IMR-90 (cell line): ENCODE measurements around the gene MIB1. TPM values are rescaled to one million over a fixed set of nuclear protein-coding genes. Genes with fewer than 3 reads are reported as not detected.

Source experiments
- ATAC-seq: fragments of 200-7000 bp; cut with Tn5 transposase; 2 replicates; pipeline ENCODE4 v1.9.1; 2020; ENCODE audit warnings: low read depth, mild to moderate bottlenecking, moderate library complexity
- BruUV-seq: library from RNA; stranded (reverse); fragments of 400-500 nt; replicated peaks from 2 replicates; lab custom pipeline; 2021; lab: Mats Ljungman, UMichigan
- CTCF ChIA-PET: fragments of 300-600 bp; formaldehyde crosslinking; extraction: SDS; loops from one replicate; lab custom pipeline; 2021; ENCODE audit warnings: antibody characterized with exemption; lab: Yijun Ruan, JAX
- POLR2A ChIA-PET: fragments of 300-600 bp; sonication (Branson Sonifier 250); formaldehyde crosslinking; loops from one replicate; lab custom pipeline; 2022; ENCODE audit warnings: antibody characterized with exemption; ENCODE audit not compliant: unreplicated experiment; lab: Charles Lee
- DNase-seq: peaks from one replicate; pipeline ENCODE4 v3.0.0; 2013
- H2AFZ ChIP-seq: replicated peaks from 2 replicates; pipeline ENCODE3; 2013; ENCODE audit warnings: low read length, mild to moderate bottlenecking; ENCODE audit not compliant: poor library complexity
- H2AK5ac ChIP-seq: 2 replicates; pipeline ENCODE4 v1.6.1; 2013; ENCODE audit warnings: low read depth, low read length, inconsistent platforms
- H2AK9ac ChIP-seq: replicated peaks from 2 replicates; pipeline ENCODE3; 2013; ENCODE audit warnings: mild to moderate bottlenecking, low read depth, low read length, moderate library complexity; ENCODE audit not compliant: poor library complexity
- H2BK120ac ChIP-seq: 2 replicates; pipeline ENCODE4 v1.6.1; 2013; ENCODE audit warnings: low read depth, low read length, inconsistent platforms
- H2BK15ac ChIP-seq: 3 replicates; pipeline ENCODE4 v1.6.1; 2013; ENCODE audit warnings: low read depth, low read length, inconsistent platforms
- H2BK20ac ChIP-seq: 2 replicates; pipeline ENCODE4 v1.6.1; 2013; ENCODE audit warnings: low read depth, mild to moderate bottlenecking, inconsistent platforms, low read length, moderate library complexity
- H2BK5ac ChIP-seq: 2 replicates; pipeline ENCODE4 v1.6.1; 2013; ENCODE audit warnings: mild to moderate bottlenecking, low read depth, low read length, inconsistent platforms; ENCODE audit not compliant: poor library complexity, severe bottlenecking
- H3K14ac ChIP-seq: replicated peaks from 2 replicates; pipeline ENCODE4 v1.6.1; 2013; ENCODE audit warnings: low read depth, low read length, inconsistent platforms
- H3K18ac ChIP-seq: 2 replicates; pipeline ENCODE4 v1.6.1; 2013; ENCODE audit warnings: low read depth, low read length, control low read depth
- H3K23ac ChIP-seq: 2 replicates; pipeline ENCODE4 v1.6.1; 2013; ENCODE audit warnings: low read depth, low read length, inconsistent platforms
- H3K27ac ChIP-seq: 2 replicates; pipeline ENCODE4 v1.5.1; 2013; ENCODE audit warnings: mild to moderate bottlenecking, control low read depth, low read length; ENCODE audit not compliant: insufficient read depth
- H3K27me3 ChIP-seq: 2 replicates; pipeline ENCODE4 v1.6.1; 2013; ENCODE audit warnings: low read length; ENCODE audit not compliant: control insufficient read depth, insufficient read depth
- H3K36me3 ChIP-seq: 2 replicates; pipeline ENCODE4 v1.6.1; 2013; ENCODE audit warnings: low read length, mixed read lengths; ENCODE audit not compliant: control insufficient read depth, insufficient read depth
- H3K4ac ChIP-seq: 2 replicates; pipeline ENCODE4 v1.6.1; 2013; ENCODE audit warnings: low read depth, low read length, inconsistent platforms
- H3K4me1 ChIP-seq: 2 replicates; pipeline ENCODE4 v1.6.1; 2013; ENCODE audit warnings: low read length, mixed read lengths; ENCODE audit not compliant: control insufficient read depth, insufficient read depth
- H3K4me2 ChIP-seq: 2 replicates; pipeline ENCODE4 v1.6.1; 2013; ENCODE audit warnings: low read depth, mild to moderate bottlenecking, control low read depth, low read length, moderate library complexity
- H3K4me3 ChIP-seq: 2 replicates; pipeline ENCODE4 v1.5.1; 2013; ENCODE audit warnings: low read depth, mild to moderate bottlenecking, control low read depth, low read length, moderate library complexity; ENCODE audit not compliant: insufficient read depth
- H3K56ac ChIP-seq: 2 replicates; pipeline ENCODE4 v1.6.1; 2013; ENCODE audit warnings: low read length, inconsistent platforms; ENCODE audit not compliant: insufficient read depth; ENCODE audit errors: extremely low read depth
- H3K79me1 ChIP-seq, 2 experiments: 2 replicates each; pipeline ENCODE4 v1.6.1; 2013; ENCODE audit warnings: low read length in 2 of 2, inconsistent platforms in 1 of 2, low read depth in 1 of 2
- H3K9ac ChIP-seq: 2 replicates; pipeline ENCODE4 v1.6.1; 2013; ENCODE audit warnings: low read depth, low read length, control low read depth
- H3K9me1 ChIP-seq: 2 replicates; pipeline ENCODE4 v1.6.1; 2013; ENCODE audit warnings: low read length, inconsistent platforms; ENCODE audit not compliant: insufficient read depth
- H3K9me3 ChIP-seq: 2 replicates; pipeline ENCODE4 v1.6.1; 2013; ENCODE audit warnings: low read length; ENCODE audit not compliant: control insufficient read depth, insufficient read depth
- H4K20me1 ChIP-seq: 2 replicates; pipeline ENCODE4 v1.6.1; 2013; ENCODE audit warnings: low read length, inconsistent platforms; ENCODE audit not compliant: insufficient read depth
- H4K5ac ChIP-seq: 2 replicates; pipeline ENCODE4 v1.6.1; 2013; ENCODE audit warnings: mild to moderate bottlenecking, low read depth, low read length, control low read depth
- H4K8ac ChIP-seq, 2 experiments: 2 replicates each; pipeline ENCODE4 v1.6.1; 2013; ENCODE audit warnings: low read depth in 2 of 2, low read length in 2 of 2, control low read depth in 1 of 2, inconsistent platforms in 1 of 2
- H4K91ac ChIP-seq: 2 replicates; pipeline ENCODE4 v1.6.1; 2013; ENCODE audit warnings: low read depth, low read length, inconsistent platforms; ENCODE audit not compliant: insufficient read depth
- CTCF ChIP-seq: conservative IDR thresholded peaks from 2 replicates; pipeline ENCODE4 v1.5.1; 2012; ENCODE audit warnings: mild to moderate bottlenecking, low read depth, low read length, improper control_type of control experiment
- MAFK ChIP-seq: IDR thresholded peaks from 2 replicates; pipeline ENCODE4 v1.6.1; 2012; ENCODE audit warnings: low read depth, low read length, improper control_type of control experiment
- WGBS, 2 experiments: methylation state at CpG; one replicate each; pipeline versions ENCODE4 v1.1.5 to v1.1.7; 2013; ENCODE audit warnings: missing lambda C conversion rate in 2 of 2; ENCODE audit not compliant: insufficient read length in 1 of 2; ENCODE audit errors: extremely low coverage in 2 of 2; 5-methylcytosine and 5-hydroxymethylcytosine counted together
- dilution Hi-C: fragments of 300-500 bp; cut with HindIII; formaldehyde crosslinking; loops from one replicate; pipeline ENCODE4 v1.14.3; 2018; ENCODE audit warnings: low sequenced_read_pairs; ENCODE audit not compliant: unreplicated experiment
- in situ Hi-C: fragments of 300-500 bp; cut with MboI; formaldehyde crosslinking; loops from 3 replicates; pipeline ENCODE4 v1.14.3; 2019; ENCODE audit warnings: low sequenced_read_pairs, inconsistent platforms, mixed read lengths
- intact Hi-C: fragments of 100-400 bp; cut with micrococcal nuclease; formaldehyde crosslinking; loops from 2 replicates; pipeline ENCODE4 v1.10.0; 2022
- polyA plus RNA-seq, 3 experiments: library from polyadenylated mRNA; depleted of rRNA; stranded (reverse); fragments of >200 nt; gene quantifications; 2 replicates each; pipeline ENCODE4 v1.2.3, GENCODE V29; 2012; ENCODE audit warnings: low replicate concordance in 1 of 3
- total RNA-seq: library from RNA; depleted of rRNA; stranded (reverse); fragments of >200 nt; gene quantifications from 2 replicates; pipeline ENCODE4 v1.2.3, GENCODE V29; 2012

MIB1 gene
- total and polyA plus RNA-seq, 2 of the 4 experiments (the other 2 are of a cell fraction): 5.9 to 80.1 TPM

GRCh38 chr18:21843341-21843740, 102.7 kb downstream of the MIB1 start:
- no CpG with 5 or more reads among the region's 2 CpGs for WGBS, 2 experiments
- ATAC-seq (no peak), DNase-seq (no peak)
- ChIA-PET CTCF (interaction anchor here (0.6 kb wide), 1 partner anchor 9 kb away, joined by 5 read pairs; no protein-coding TSS in a partner anchor), POLR2A (no interaction called here)
- BruUV-seq: no TSS peak
- no peaks in the 10 kb centered on the region for H3K27me3 ChIP-seq
- H4K91ac ChIP-seq: no peak overlapping the region
- in situ Hi-C loops: no loop called here
- H3K9me1 ChIP-seq: 0 out of 2 replicates have a peak, but pooled peaks cover 5% of the 10 kb centered on the region
- H2BK15ac ChIP-seq: no peak overlapping the region
- H3K36me3 ChIP-seq: peaks cover 15% of the 10 kb centered on the region
- dilution Hi-C loops: no loop called here
- H2AK5ac ChIP-seq: no peak overlapping the region
- no peak overlapping the region for H3K56ac ChIP-seq
- H2BK5ac ChIP-seq: no peak overlapping the region
- H4K8ac ChIP-seq: no peak overlapping the region
- H4K20me1 ChIP-seq: no peaks in the 10 kb centered on the region
- H3K18ac ChIP-seq: no peak overlapping the region
- no peak overlapping the region for H3K4me2 ChIP-seq
- no peaks in the 10 kb centered on the region for H3K9me3 ChIP-seq
- no peak overlapping the region for H2BK120ac ChIP-seq
- H3K14ac ChIP-seq: no peak overlapping the region
- TF ChIP-seq CTCF (no peak), MAFK (peak; percentile 75)
- no peak overlapping the region for H2AFZ ChIP-seq
- H3K27ac ChIP-seq: no peak overlapping the region
- no peak overlapping the region for H4K5ac ChIP-seq
- no peaks in the 10 kb centered on the region for H3K4me1 ChIP-seq
- intact Hi-C loops: no loop called here
- H3K4me3 ChIP-seq: no peak overlapping the region
- no peak overlapping the region for H2AK9ac ChIP-seq
- H3K9ac ChIP-seq: no peak overlapping the region
- H3K79me1 ChIP-seq: no peaks in the 10 kb centered on the region
- H3K4ac ChIP-seq: no peak overlapping the region
- no peak overlapping the region for H2BK20ac ChIP-seq
- no peak overlapping the region for H3K23ac ChIP-seq
